GM12872 (cell line): ENCODE results near the gene NCCRP1.

Experiments
- CTCF ChIP-seq: IDR thresholded peaks from 3 replicates; pipeline ENCODE4 v1.5.1; 2011; ENCODE audit warnings: low read depth, mild to moderate bottlenecking, low read length, moderate library complexity; ENCODE audit not compliant: insufficient read depth

Gene NCCRP1

GRCh38 chr19:39172700-39173501 lies 23.9 kb upstream of the NCCRP1 start:
- TF ChIP-seq CTCF, result no peak

- no peak for TF ChIP-seq CTCF
Observed at GRCh38 chr19:39173502-39173991, 23.2 kb upstream of the NCCRP1 start.

- no peak for TF ChIP-seq CTCF
Observed at GRCh38 chr19:39174142-39174541, 22.6 kb upstream of the NCCRP1 start.

GRCh38 chr19:39174558-39175544 lies 21.9 kb upstream of the NCCRP1 start:
- TF ChIP-seq CTCF, result no peak

- no peak for TF ChIP-seq CTCF
Observed at GRCh38 chr19:39175564-39175963, 21.2 kb upstream of the NCCRP1 start.

GRCh38 chr19:39177110-39177699 lies 19.6 kb upstream of the NCCRP1 start:
- no peak for TF ChIP-seq CTCF

- TF ChIP-seq CTCF, result no peak
Observed at GRCh38 chr19:39177736-39178135, 19.0 kb upstream of the NCCRP1 start.
